Stomach (tissue), 9 donors: ENCODE measurements around the gene AKAP7. TPM values are rescaled to one million over a fixed set of nuclear protein-coding genes. Genes with fewer than 3 reads are reported as not detected.

Source experiments
- DNase-seq, 2 donors: peaks; one replicate each; pipeline versions ENCODE4 v3.0.0 to v3.0.0-alpha.2; 2013 to 2019
- H3K27ac ChIP-seq, 5 donors: fragments of 200-600 bp in 4 of 5; sonication (generic) in 4 of 5; one replicate each; pipeline ENCODE4 v1.5.1; 2013 to 2019; ENCODE audit warnings: mild to moderate bottlenecking in 1 of 5, moderate library complexity in 1 of 5
- H3K27me3 ChIP-seq, 3 donors: fragments of 200-600 bp; sonication (generic); one replicate each; pipeline ENCODE4 v1.5.1; 2017 to 2019; ENCODE audit warnings: mixed run types in 1 of 3
- H3K36me3 ChIP-seq, 4 donors: fragments of 200-600 bp; sonication (generic); 1 replicate in 3 of 4; 2 replicates in 1 of 4; pipeline ENCODE4 v1.5.1; 2016 to 2019
- H3K4me1 ChIP-seq, 4 donors: fragments of 200-600 bp; sonication (generic); one replicate each; pipeline ENCODE4 v1.5.1; 2016 to 2019
- H3K4me3 ChIP-seq, 4 donors: fragments of 200-600 bp; sonication (generic) in 3 of 4; one replicate each; pipeline ENCODE4 v1.5.1; 2016 to 2019; ENCODE audit warnings: mild to moderate bottlenecking in 1 of 4
- H3K9me3 ChIP-seq, 4 donors: fragments of 200-600 bp; sonication (generic); one replicate each; pipeline ENCODE4 v1.5.1; 2016 to 2019
- CTCF ChIP-seq, 7 experiments: fragments of 450-650 bp in 4 of 7; fragments of 200-600 bp in 3 of 7; sonication (generic) in 3 of 7; IDR thresholded peaks; one replicate each; pipeline ENCODE4 v1.5.1; 2016 to 2019; ENCODE audit warnings: antibody characterized with exemption in 7 of 7, control low read depth in 2 of 7, mild to moderate bottlenecking in 1 of 7
- EP300 ChIP-seq: sonication (generic); formaldehyde crosslinking; IDR thresholded peaks from one replicate; pipeline ENCODE4 v1.6.1; 2017; ENCODE audit warnings: antibody characterized with exemption
- POLR2A ChIP-seq, 4 donors: fragments of 450-650 bp; IDR thresholded peaks; one replicate each; pipeline ENCODE4 v1.6.1; 2016; ENCODE audit warnings: antibody characterized with exemption in 4 of 4, control low read depth in 2 of 4, mild to moderate bottlenecking in 1 of 4, moderate library complexity in 1 of 4
- POLR2AphosphoS5 ChIP-seq, 3 donors: sonication (generic); formaldehyde crosslinking; IDR thresholded peaks; one replicate each; pipeline ENCODE4 v1.6.1; 2016; ENCODE audit warnings: antibody characterized with exemption in 3 of 3
- WGBS, 5 donors: extraction: QIAGEN DNeasy Blood & Tissue Kit in 3 of 5; methylation state at CpG; one replicate each; pipeline versions ENCODE4 v1.1.5 to v1.1.7; 2013 to 2018; 5-methylcytosine and 5-hydroxymethylcytosine counted together
- intact Hi-C: fragments of 100-400 bp; cut with DNase I; formaldehyde crosslinking; loops from one replicate; pipeline ENCODE4 v1.15.1; 2023; ENCODE audit warnings: low total_unique reads
- polyA plus RNA-seq, 3 donors: library from polyadenylated mRNA; stranded (reverse); fragments of 200-250 nt; gene quantifications; one replicate each; pipeline ENCODE4 v1.2.3, GENCODE V29; 2013
- total RNA-seq, 5 donors: library from RNA; depleted of rRNA; stranded (reverse); fragments of >200 nt; gene quantifications; one replicate each; pipeline versions ENCODE4 v1.1.0 to v1.2.3, GENCODE V29; 2014 to 2016
- donor health status: healthy with polysubstance abuse.
- donor health status: Bipolar disorder and iron deficiency.
- donor health status: healthy.

Gene AKAP7
- total and polyA plus RNA-seq, 8 donors: 1.3 to 59.5 (median 4.6) TPM

- peaks cover 23 to 42% (median 31%) of the 10 kb centered on the region in 4 donors for H3K4me1 ChIP-seq
- H3K9me3 ChIP-seq: no peaks in the 10 kb centered on the region
- H3K27ac ChIP-seq: no peak overlapping the region
- WGBS, 5 donors: 83 to 91% (median 90%) methylated on average over 5 of the region's 5 CpGs
- no peaks in the 10 kb centered on the region for H3K27me3 ChIP-seq
- no peaks in the 10 kb centered on the region for H3K36me3 ChIP-seq
- intact Hi-C loops: no loop called here
- no peak for DNase-seq
- TF ChIP-seq POLR2A (IDR thresholded peaks at IDR 0.05) (no peak), EP300 (no peak), POLR2AphosphoS5 (IDR thresholded peaks at IDR 0.05) (no peak), CTCF (IDR thresholded peaks at IDR 0.05) (no peak)
- H3K4me3 ChIP-seq: no peak overlapping the region
Measured at GRCh38 chr6:131212024-131212423, 76.8 kb downstream of the AKAP7 start.

- no peak overlapping the region for H3K4me3 ChIP-seq
- intact Hi-C loops: no loop called here
- 58 to 89% (median 70%) methylated on average over 1 of the region's 1 CpG for WGBS, 5 donors
- no peaks in the 10 kb centered on the region for H3K27me3 ChIP-seq
- no peak overlapping the region for H3K27ac ChIP-seq
- no peak for DNase-seq
- peaks cover 23 to 48% (median 32%) of the 10 kb centered on the region in 4 donors for H3K4me1 ChIP-seq
- TF ChIP-seq EP300 (no peak), POLR2A (IDR thresholded peaks at IDR 0.05) (no peak), CTCF (IDR thresholded peaks at IDR 0.05) (no peak), POLR2AphosphoS5 (IDR thresholded peaks at IDR 0.05) (no peak)
- no peaks in the 10 kb centered on the region for H3K36me3 ChIP-seq
- H3K9me3 ChIP-seq: no peaks in the 10 kb centered on the region
Measured at GRCh38 chr6:131212913-131213312, 77.6 kb downstream of the AKAP7 start.

- H3K4me1 ChIP-seq: peaks cover 23 to 48% (median 32%) of the 10 kb centered on the region in 4 donors
- TF ChIP-seq EP300 (no peak), POLR2AphosphoS5 (IDR thresholded peaks at IDR 0.05) (peak in 1 of 3 donors; percentile 38)
- intact Hi-C loops: no loop called here
- 20 to 47% (median 28%) methylated on average over 3 of the region's 3 CpGs for WGBS, 5 donors
- H3K4me3 ChIP-seq: no peak overlapping the region
- DNase-seq: peak in 1 of 2 donors; percentile 73
- no peaks in the 10 kb centered on the region for H3K9me3 ChIP-seq
- peak overlapping the region in 3 of 5 donors; percentile 5 to 42 (median 12) for H3K27ac ChIP-seq
- no peaks in the 10 kb centered on the region for H3K27me3 ChIP-seq
- no peaks in the 10 kb centered on the region for H3K36me3 ChIP-seq
Measured at GRCh38 chr6:131213501-131213990, 78.3 kb downstream of the AKAP7 start.

- peaks cover 23 to 48% (median 32%) of the 10 kb centered on the region in 4 donors for H3K4me1 ChIP-seq
- 90 to 95% (median 92%) methylated on average over 5 of the region's 5 CpGs for WGBS, 5 donors
- intact Hi-C loops: no loop called here
- peaks cover 0 to 3% (median under 1%) of the 10 kb centered on the region in 4 donors for H3K36me3 ChIP-seq
- no peaks in the 10 kb centered on the region for H3K27me3 ChIP-seq
- no peak overlapping the region for H3K4me3 ChIP-seq
- TF ChIP-seq POLR2A (IDR thresholded peaks at IDR 0.05) (no peak), CTCF (IDR thresholded peaks at IDR 0.05) (no peak)
- H3K27ac ChIP-seq: no peak overlapping the region
- DNase-seq: no peak
- H3K9me3 ChIP-seq: no peaks in the 10 kb centered on the region
Measured at GRCh38 chr6:131215219-131215618, 80.0 kb downstream of the AKAP7 start.

- H3K4me1 ChIP-seq: peaks cover 23 to 48% (median 32%) of the 10 kb centered on the region in 4 donors
- no peaks in the 10 kb centered on the region for H3K9me3 ChIP-seq
- no peaks in the 10 kb centered on the region for H3K27me3 ChIP-seq
- no peak for DNase-seq
- intact Hi-C loops: no loop called here
- no peak overlapping the region for H3K4me3 ChIP-seq
- TF ChIP-seq POLR2AphosphoS5 (IDR thresholded peaks at IDR 0.05): peak in 2 of 3 donors; percentile 63 to 66
- TF ChIP-seq POLR2A (IDR thresholded peaks at IDR 0.05): no peak
- H3K27ac ChIP-seq: peak overlapping the region in 1 of 5 donors; percentile 28
- WGBS, 5 donors: 23 to 57% (median 35%) methylated on average over 4 of the region's 4 CpGs
- H3K36me3 ChIP-seq: peaks cover 0 to 13% (median 8%) of the 10 kb centered on the region in 4 donors
Measured at GRCh38 chr6:131216246-131216645, 81.0 kb downstream of the AKAP7 start.
